ENCODE results near the gene NDC1. TPM values are rescaled to one million over a fixed set of nuclear protein-coding genes. Genes with fewer than 3 reads are reported as not detected.
A peak's percentile ranks its signal among the peaks of the same experiment; 100 is the strongest.

Gene NDC1
- total and polyA plus RNA-seq, 2 of the 4 experiments (the other 2 are of a cell fraction): 11.8 to 33.9 TPM

DNA sequence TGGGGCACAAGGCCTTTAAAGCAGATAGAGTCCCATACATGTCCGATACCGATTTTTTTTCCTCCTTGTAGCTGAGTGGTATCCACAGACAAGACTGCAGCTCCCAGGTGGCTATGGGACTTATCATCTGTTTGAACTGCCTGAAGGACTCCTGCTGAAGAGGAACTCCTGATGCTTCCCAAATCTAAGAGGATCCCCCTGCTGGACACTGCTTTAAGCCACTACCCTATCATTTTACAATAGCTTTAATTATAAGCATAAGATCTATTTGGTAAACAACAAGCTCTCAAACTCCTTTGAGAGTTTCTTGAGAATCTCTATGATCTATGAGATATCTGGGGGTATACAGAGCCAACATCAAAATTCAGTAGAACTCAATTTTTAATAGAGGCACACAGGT, 11.7 kb downstream of the NDC1 start:
- peak; percentile 36; the same call in 1 of the 2 replicates for TF ChIP-seq SMC3 (IDR thresholded peaks at IDR 0.05; ENCODE audit: low read depth, low read length)
- 0 out of 2 replicates have a peak, but pooled peaks have one; percentile 29 for TF ChIP-seq CTCF (conservative IDR thresholded peaks at IDR 0.05; ENCODE audit: low read depth, low read length)
- TF ChIP-seq BHLHE40 (IDR thresholded peaks at IDR 0.05; ENCODE audit: low read depth, low read length): no peak
- TF ChIP-seq RAD21 (IDR thresholded peaks at IDR 0.05; ENCODE audit: low read length): 0 out of 2 replicates have a peak, but pooled peaks have one; percentile 17
- TF ChIP-seq CEBPB (IDR thresholded peaks at IDR 0.05; ENCODE audit: low read depth, low read length): no peak
- TF ChIP-seq FOS (IDR thresholded peaks at IDR 0.05; ENCODE audit: low read depth, low read length): no peak
- no peak for TF ChIP-seq NFE2L2 (IDR thresholded peaks at IDR 0.05; ENCODE audit: low read depth, low read length)
- Histone ChIP-seq H4K5ac (ENCODE audit: low read depth, low read length) (no peak overlapping the region), H2AK5ac (ENCODE audit: low read depth, low read length) (no peak overlapping the region), H3K4me3 (ENCODE audit: insufficient read depth, low read depth, low read length) (no peak overlapping the region), H2BK5ac (ENCODE audit: low read depth, low read length, poor library complexity, severe bottlenecking) (no peak overlapping the region), H4K91ac (ENCODE audit: insufficient read depth, low read depth, low read length) (no peak overlapping the region), H2BK20ac (ENCODE audit: low read depth, low read length) (no peak overlapping the region), H3K4me1 (ENCODE audit: control insufficient read depth, insufficient read depth, low read length) (peaks cover 2% of the 10 kb centered on the region; the same call in 1 of the 2 replicates), H3K4ac (ENCODE audit: low read depth, low read length) (no peak overlapping the region), H3K9me1 (ENCODE audit: insufficient read depth, low read length) (0 out of 2 replicates have a peak, but pooled peaks cover 5% of the 10 kb centered on the region), H3K4me2 (ENCODE audit: low read depth, low read length) (no peak overlapping the region), H2AFZ (replicated peaks; ENCODE audit: low read length, poor library complexity) (no peak overlapping the region), H3K56ac (ENCODE audit: extremely low read depth, insufficient read depth, low read length) (no peak overlapping the region), H3K18ac (ENCODE audit: low read depth, low read length) (no peak overlapping the region), H3K36me3 (ENCODE audit: control insufficient read depth, insufficient read depth, low read length) (peaks cover 10% of the 10 kb centered on the region), H3K79me1 (ENCODE audit: low read depth in 1 of 2, low read length in 2 of 2) (peaks cover 8 to 19% of the 10 kb centered on the region in 2 experiments; a peak in 3 of 4 replicates), H2AK9ac (replicated peaks; ENCODE audit: low read depth, low read length, poor library complexity) (no peak overlapping the region), H3K23ac (ENCODE audit: low read depth, low read length) (no peak overlapping the region), H3K27ac (ENCODE audit: insufficient read depth, low read length) (no peak overlapping the region), H2BK120ac (ENCODE audit: low read depth, low read length) (no peak overlapping the region), H4K20me1 (ENCODE audit: insufficient read depth, low read length) (no peaks in the 10 kb centered on the region), H3K27me3 (ENCODE audit: control insufficient read depth, insufficient read depth, low read length) (no peaks in the 10 kb centered on the region), H3K9ac (ENCODE audit: low read depth, low read length) (no peak overlapping the region), H3K14ac (replicated peaks; ENCODE audit: low read depth, low read length) (no peak overlapping the region), H3K9me3 (ENCODE audit: control insufficient read depth, insufficient read depth, low read length) (no peaks in the 10 kb centered on the region), H4K8ac (ENCODE audit: low read depth in 2 of 2, low read length in 2 of 2) (no peak overlapping the region), H2BK15ac (ENCODE audit: low read depth, low read length) (no peak overlapping the region)
- dilution Hi-C loops (cut with HindIII; ENCODE audit: low sequenced_read_pairs, unreplicated experiment) (no loop called here), intact Hi-C loops (cut with micrococcal nuclease) (loop anchor here (5.0 kb wide), 2 partner anchors 339 to 354 kb away; no protein-coding TSS in a partner anchor), in situ Hi-C loops (cut with MboI; ENCODE audit: low sequenced_read_pairs) (no loop called here)
- no TSS peak for BruUV-seq (replicated peaks)
- ATAC-seq (ENCODE audit: low read depth) (peak; percentile 53), DNase-seq (peak; percentile 43)
- WGBS, 2 experiments (ENCODE audit: extremely low coverage in 2 of 2, insufficient read length in 1 of 2): no CpG with 5 or more reads among the region's 2 CpGs
- ChIA-PET POLR2A (ENCODE audit: unreplicated experiment) (no interaction called here), CTCF (interaction anchor here (0.9 to 2.5 kb wide), 3 partner anchors 14 to 59 kb away, joined by 3 to 11 read pairs (median 4); no protein-coding TSS in a partner anchor)

Measured in IMR-90 (cell line).